Endothelial cell of umbilical vein (primary cell): ENCODE data around the gene EFNA5. TPM values are rescaled to one million over a fixed set of nuclear protein-coding genes. Genes with fewer than 3 reads are reported as not detected.

Source experiments
- BruUV-seq: library from RNA; stranded (reverse); fragments of 400-500 nt; replicated peaks from 2 replicates; lab custom pipeline; 2021; lab: Mats Ljungman, UMichigan
- CTCF ChIA-PET: fragments of 300-600, 350-600 bp; sonication (Branson Sonifier 250); formaldehyde crosslinking; loops from one replicate; lab custom pipeline; 2021; ENCODE audit warnings: antibody characterized with exemption, inconsistent platforms; lab: Charles Lee
- POLR2A ChIA-PET: fragments of 300-600, 350-600 bp; sonication (Branson Sonifier 250); formaldehyde crosslinking; loops from one replicate; lab custom pipeline; 2021; ENCODE audit warnings: antibody characterized with exemption, inconsistent platforms; lab: Charles Lee
- DNase-seq: peaks from one replicate; pipeline ENCODE4 v3.0.0-alpha.2; 2011; ENCODE audit warnings: low read depth, low spot score
- FAIRE-seq: peaks from 2 replicates; lab custom pipeline; 2011; peaks lifted over from hg19 to GRCh38; lab: Jason Lieb, UNC
- H2AFZ ChIP-seq: 2 replicates; pipeline ENCODE4 v1.6.0; 2012; ENCODE audit warnings: low read depth, low read length, control low read depth, inconsistent platforms
- H3K27ac ChIP-seq: 2 replicates; pipeline ENCODE4 v1.5.1; 2011; ENCODE audit warnings: low read depth, mild to moderate bottlenecking, control low read depth, low read length, moderate library complexity; ENCODE audit not compliant: insufficient read depth
- H3K27me3 ChIP-seq, 2 experiments: 2 replicates each; pipeline versions ENCODE4 v1.6.0 to v1.6.1; 2011; ENCODE audit warnings: low read length in 2 of 2, mixed read lengths in 1 of 2; ENCODE audit not compliant: control insufficient read depth in 2 of 2, insufficient read depth in 2 of 2
- H3K36me3 ChIP-seq, 2 experiments: 2 replicates in 1 of 2; 3 replicates in 1 of 2; pipeline ENCODE4 v1.5.1; 2011; ENCODE audit warnings: low read length in 2 of 2, mild to moderate bottlenecking in 1 of 2, moderate library complexity in 1 of 2; ENCODE audit not compliant: control insufficient read depth in 2 of 2, insufficient read depth in 2 of 2; ENCODE audit errors: extremely low read depth in 1 of 2
- H3K4me1 ChIP-seq: 3 replicates; pipeline ENCODE4 v1.5.1; 2011; ENCODE audit warnings: mild to moderate bottlenecking, low read length; ENCODE audit not compliant: control insufficient read depth, insufficient read depth; ENCODE audit errors: extremely low read depth
- H3K4me2 ChIP-seq: 2 replicates; pipeline ENCODE4 v1.6.1; 2011; ENCODE audit warnings: low read length, control low read depth, mixed read lengths; ENCODE audit not compliant: insufficient read depth
- H3K4me3 ChIP-seq, 3 experiments: fragments of 200-600 bp in 1 of 3; sonication (generic), shearing (Covaris generic) in 1 of 3; replicated peaks in 1 of 3; 2 replicates each; pipeline ENCODE4 v1.5.1; 2011 to 2016; ENCODE audit warnings: control low read depth in 3 of 3, low read length in 3 of 3, mild to moderate bottlenecking in 2 of 3, inconsistent platforms in 1 of 3, low read depth in 1 of 3, moderate library complexity in 1 of 3; ENCODE audit not compliant: insufficient read depth in 1 of 3
- H3K79me2 ChIP-seq: 2 replicates; pipeline ENCODE4 v1.6.0; 2012; ENCODE audit warnings: low read length, inconsistent platforms; ENCODE audit not compliant: control insufficient read depth, insufficient read depth
- H3K9ac ChIP-seq: replicated peaks from 2 replicates; pipeline ENCODE3; 2011; ENCODE audit warnings: low read length, control low read depth; ENCODE audit not compliant: insufficient read depth; ENCODE audit errors: extremely low read depth
- H3K9me1 ChIP-seq: replicated peaks from 3 replicates; pipeline ENCODE4 v1.6.0; 2011; ENCODE audit warnings: mild to moderate bottlenecking, low read length; ENCODE audit not compliant: control insufficient read depth, insufficient read depth; ENCODE audit errors: extremely low read depth
- H3K9me3 ChIP-seq: replicated peaks from 2 replicates; pipeline ENCODE4 v1.5.1; 2012; ENCODE audit warnings: low read length, inconsistent platforms; ENCODE audit not compliant: control insufficient read depth, insufficient read depth
- H4K20me1 ChIP-seq: replicated peaks from 2 replicates; pipeline ENCODE3; 2011; ENCODE audit warnings: mild to moderate bottlenecking, low read length; ENCODE audit not compliant: control insufficient read depth, insufficient read depth; ENCODE audit errors: extremely low read depth
- CTCF ChIP-seq, 2 donors: IDR thresholded peaks; 1 replicate in 1 of 2; 2 replicates in 1 of 2; pipeline ENCODE4 v1.5.1; 2011; ENCODE audit warnings: low read length in 2 of 2, mild to moderate bottlenecking in 2 of 2, moderate library complexity in 2 of 2, control low read depth in 1 of 2, inconsistent platforms in 1 of 2, low read depth in 1 of 2; ENCODE audit not compliant: insufficient read depth in 1 of 2; ENCODE audit errors: extremely low read depth in 1 of 2
- EZH2 ChIP-seq: IDR thresholded peaks from 2 replicates; pipeline ENCODE4 v1.6.1; 2012; ENCODE audit warnings: borderline replicate concordance, low read depth, mild to moderate bottlenecking, moderate library complexity, low read length, inconsistent platforms; ENCODE audit not compliant: severe bottlenecking
- FOS ChIP-seq: IDR thresholded peaks from 2 replicates; pipeline ENCODE4 v1.6.1; 2011; ENCODE audit warnings: mild to moderate bottlenecking, low read length, moderate library complexity, borderline replicate concordance; ENCODE audit not compliant: insufficient read depth
- GATA2 ChIP-seq: IDR thresholded peaks from 2 replicates; pipeline ENCODE4 v1.7.0; 2011; ENCODE audit warnings: low read depth, mild to moderate bottlenecking, moderate library complexity, mixed read lengths, low read length; ENCODE audit not compliant: insufficient read length, insufficient read depth
- JUN ChIP-seq: IDR thresholded peaks from 2 replicates; pipeline ENCODE4 v1.6.1; 2011; ENCODE audit warnings: borderline replicate concordance, low read depth; ENCODE audit not compliant: insufficient read length, insufficient read depth
- MAX ChIP-seq: IDR thresholded peaks from 2 replicates; pipeline ENCODE4 v1.6.1; 2011; ENCODE audit not compliant: insufficient read depth, insufficient read length
- MYC ChIP-seq: IDR thresholded peaks from one replicate; pipeline ENCODE4 v1.6.1; 2011; ENCODE audit warnings: mild to moderate bottlenecking, low read depth, low read length
- POLR2A ChIP-seq: IDR thresholded peaks from 2 replicates; pipeline ENCODE4 v1.6.1; 2012; ENCODE audit warnings: low read depth, mild to moderate bottlenecking, control low read depth, low read length
- POLR2AphosphoS5 ChIP-seq: IDR thresholded peaks from 2 replicates; pipeline ENCODE4 v1.6.1; 2012; ENCODE audit warnings: low read depth, mild to moderate bottlenecking, control low read depth, low read length, moderate library complexity; ENCODE audit not compliant: insufficient read depth
- dilution Hi-C: fragments of 300-500 bp; cut with MboI; formaldehyde crosslinking; loops from one replicate; pipeline ENCODE4 v1.15.0; 2019; ENCODE audit warnings: low sequenced_read_pairs; ENCODE audit not compliant: extremely low pct_ligation_motif_present
- intact Hi-C: fragments of 100-400 bp; cut with micrococcal nuclease; formaldehyde crosslinking; loops from one replicate; pipeline ENCODE4 v1.10.0; 2022
- polyA plus RNA-seq, 4 experiments: library from polyadenylated mRNA; depleted of rRNA in 3 of 4; stranded (reverse) in 3 of 4; unstranded in 1 of 4; fragments of >200 nt; gene quantifications; 2 replicates each; pipeline versions ENCODE4 v1.2.1 to v1.2.3, GENCODE V29; 2011 to 2012; ENCODE audit warnings: missing spikeins in 1 of 4
- total RNA-seq: library from RNA; stranded (reverse); gene quantifications from 2 replicates; pipeline ENCODE4 v1.2.3, GENCODE V29; 2021

EFNA5 gene
- total and polyA plus RNA-seq, 2 donors (not counting 3 experiments of a cell fraction or from before 2014, with no cell fraction given), result 13.6 to 22.1 TPM

DNA sequence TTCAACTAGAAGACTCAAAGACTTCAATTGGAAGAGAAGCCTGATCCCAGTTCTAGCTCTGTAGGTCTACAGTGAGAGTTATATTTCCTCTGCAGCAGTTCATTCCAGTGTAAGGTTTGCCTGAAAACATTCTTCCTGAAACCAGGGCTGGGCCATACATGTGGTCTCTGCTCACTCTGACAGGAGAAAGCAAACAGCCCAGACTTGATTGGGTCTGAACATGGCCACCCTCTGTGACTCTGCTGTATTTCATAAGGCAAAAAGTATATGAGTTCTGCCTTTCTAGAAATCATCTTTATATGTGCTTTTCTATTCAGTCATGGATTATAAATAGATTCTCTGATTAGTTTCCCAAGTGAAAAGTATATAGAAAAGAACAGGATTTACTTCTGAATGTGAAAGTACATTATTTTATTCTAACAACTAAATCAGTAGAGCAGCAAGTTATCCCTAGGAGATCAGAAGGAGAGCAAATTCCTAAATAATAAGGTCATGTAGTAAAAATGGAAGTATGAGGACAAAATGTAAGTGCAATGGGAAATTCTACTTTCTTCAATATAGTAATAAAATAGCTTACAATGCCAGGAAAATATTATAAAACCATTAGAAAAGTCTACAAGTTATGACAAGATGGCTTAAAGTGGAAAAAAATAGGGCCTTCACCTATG is 144.3 kb downstream of the EFNA5 start:
- no peak overlapping the region for H3K9ac ChIP-seq
- POLR2A ChIA-PET, result no interaction called here
- H3K27ac ChIP-seq, result no peak overlapping the region
- no peak overlapping the region for H2AFZ ChIP-seq
- no peak overlapping the region for H3K4me3 ChIP-seq
- intact Hi-C loops, result no loop called here
- H3K9me3 ChIP-seq, result no peaks in the 10 kb centered on the region
- no peaks in the 10 kb centered on the region for H3K79me2 ChIP-seq
- no peak overlapping the region for H3K4me2 ChIP-seq
- FAIRE-seq (no peak), DNase-seq (peak; percentile 16)
- no peaks in the 10 kb centered on the region for H3K9me1 ChIP-seq
- no TSS peak for BruUV-seq
- no peaks in the 10 kb centered on the region for H3K27me3 ChIP-seq
- dilution Hi-C loops, result no loop called here
- H4K20me1 ChIP-seq, result no peaks in the 10 kb centered on the region
- no peaks in the 10 kb centered on the region for H3K36me3 ChIP-seq
- CTCF ChIA-PET, result interaction anchor here (0.8 kb wide), 1 partner anchor 46 kb away, joined by 3 read pairs; no protein-coding TSS in a partner anchor
- TF ChIP-seq CTCF (IDR thresholded peaks at IDR 0.05; ENCODE audit: extremely low read depth in 1 of 2, insufficient read depth in 1 of 2, low read depth in 1 of 2, low read length in 2 of 2) (no peak), MAX (no peak), GATA2 (no peak), FOS (no peak), EZH2 (no peak), POLR2AphosphoS5 (no peak), MYC (no peak), JUN (no peak), POLR2A (no peak)
- H3K4me1 ChIP-seq, result no peaks in the 10 kb centered on the region
